Measurements from ENCODE around the gene WNT3A.

Gene WNT3A

DNA sequence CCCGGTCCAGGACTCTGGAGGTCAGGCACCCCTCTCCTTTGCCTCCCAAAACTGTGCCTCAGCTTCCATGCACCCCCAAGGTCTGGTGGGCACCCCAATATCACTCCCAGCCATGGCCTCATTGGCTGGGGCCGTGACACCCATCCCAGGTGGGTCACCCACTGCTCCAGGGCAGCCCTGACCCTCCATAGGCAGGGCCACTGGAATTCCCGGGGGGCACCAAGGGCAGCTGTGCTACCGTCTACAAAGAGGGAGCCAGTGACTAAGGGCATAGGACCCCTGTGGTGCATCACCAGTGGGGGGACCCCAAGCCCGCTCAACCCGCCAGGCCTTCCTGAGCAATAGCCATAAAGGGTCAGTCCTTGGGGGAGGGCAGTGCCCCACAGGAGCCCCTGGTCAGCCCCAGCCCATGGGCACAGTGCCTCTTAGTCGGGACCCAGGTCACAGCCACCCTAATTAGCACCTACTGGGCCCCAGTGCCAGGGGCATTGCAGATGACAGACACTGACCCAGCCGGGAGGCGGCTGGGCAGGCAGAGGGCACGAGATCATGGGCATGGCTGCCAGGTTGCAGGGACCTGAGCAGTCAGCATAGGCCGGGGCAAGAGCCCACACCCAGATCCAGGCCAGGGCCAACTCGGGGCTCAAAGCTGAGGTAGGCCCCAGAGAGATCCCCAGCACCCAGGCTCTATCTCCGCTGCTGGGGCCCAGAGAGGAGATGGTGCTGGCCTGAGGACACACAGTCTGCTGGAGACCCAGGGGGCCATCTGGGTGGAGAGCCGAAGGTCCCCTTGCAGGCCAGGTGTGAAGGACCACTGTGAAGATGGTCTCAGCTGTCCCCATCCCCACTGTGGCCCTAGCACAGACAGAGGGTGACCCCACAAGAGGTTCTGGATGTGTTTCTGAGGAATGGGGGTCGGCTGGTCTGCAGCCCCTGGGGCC is 56.7 kb downstream of the WNT3A start:
- Histone ChIP-seq H3K9me3 (ENCODE audit: control insufficient read depth, low read length) (no peaks in the 10 kb centered on the region), H3K4me1 (ENCODE audit: control insufficient read depth, insufficient read depth, low read length) (peaks cover 4% of the 10 kb centered on the region), H3K4me3 (ENCODE audit: low read length) (no peak overlapping the region), H3K27me3 (replicated peaks; ENCODE audit: control insufficient read depth, insufficient read depth, low read length) (peaks cover 79% of the 10 kb centered on the region), H3K36me3 (ENCODE audit: control insufficient read depth, insufficient read depth, low read length, severe bottlenecking) (no peaks in the 10 kb centered on the region), H3K9ac (ENCODE audit: low read length) (no peak overlapping the region)
- DNase-seq (ENCODE audit: low read depth), result no peak

DNA sequence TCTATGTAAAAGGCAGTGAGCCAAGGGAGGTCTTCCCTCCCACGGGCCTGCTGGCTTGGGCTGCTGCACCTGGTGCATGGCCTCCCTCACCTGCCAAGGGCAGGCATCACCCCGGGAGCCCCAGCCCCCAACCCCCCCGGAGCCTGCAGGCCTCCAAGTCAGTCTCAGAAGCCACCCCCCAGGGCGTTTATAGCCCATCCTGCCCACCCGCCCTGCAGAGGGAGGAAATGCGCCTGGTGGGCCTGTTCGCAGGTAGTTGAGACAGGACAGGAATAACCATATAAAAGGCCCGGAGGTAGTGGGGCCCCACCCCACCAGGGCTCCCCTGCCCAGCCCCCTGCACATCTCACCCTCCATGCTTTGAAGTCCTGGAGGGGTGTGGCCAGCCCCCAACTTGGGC is 57.5 kb downstream of the WNT3A start:
- Histone ChIP-seq H3K9me3 (ENCODE audit: control insufficient read depth, low read length) (no peaks in the 10 kb centered on the region), H3K27me3 (replicated peaks; ENCODE audit: control insufficient read depth, insufficient read depth, low read length) (peaks cover 78% of the 10 kb centered on the region), H3K4me3 (ENCODE audit: low read length) (no peak overlapping the region), H3K4me1 (ENCODE audit: control insufficient read depth, insufficient read depth, low read length) (peaks cover 4% of the 10 kb centered on the region), H3K36me3 (ENCODE audit: control insufficient read depth, insufficient read depth, low read length, severe bottlenecking) (no peaks in the 10 kb centered on the region), H3K9ac (ENCODE audit: low read length) (no peak overlapping the region)
- no peak for DNase-seq (ENCODE audit: low read depth)

GRCh38 chr1:228064741-228065542 is 58.1 kb downstream of the WNT3A start:
- Histone ChIP-seq H3K27me3 (replicated peaks; ENCODE audit: control insufficient read depth, insufficient read depth, low read length) (peaks cover 75% of the 10 kb centered on the region), H3K4me3 (ENCODE audit: low read length) (no peak overlapping the region), H3K4me1 (ENCODE audit: control insufficient read depth, insufficient read depth, low read length) (peaks cover 4% of the 10 kb centered on the region), H3K36me3 (ENCODE audit: control insufficient read depth, insufficient read depth, low read length, severe bottlenecking) (no peaks in the 10 kb centered on the region), H3K9me3 (ENCODE audit: control insufficient read depth, low read length) (no peaks in the 10 kb centered on the region), H3K9ac (ENCODE audit: low read length) (no peak overlapping the region)
- no peak for DNase-seq (ENCODE audit: low read depth)

GRCh38 chr1:228065543-228066347 is 58.9 kb downstream of the WNT3A start:
- Histone ChIP-seq H3K9ac (ENCODE audit: low read length) (no peak overlapping the region), H3K4me1 (ENCODE audit: control insufficient read depth, insufficient read depth, low read length) (peaks cover under 1% of the 10 kb centered on the region), H3K4me3 (ENCODE audit: low read length) (no peak overlapping the region), H3K9me3 (ENCODE audit: control insufficient read depth, low read length) (no peaks in the 10 kb centered on the region), H3K27me3 (replicated peaks; ENCODE audit: control insufficient read depth, insufficient read depth, low read length) (peaks cover 67% of the 10 kb centered on the region), H3K36me3 (ENCODE audit: control insufficient read depth, insufficient read depth, low read length, severe bottlenecking) (no peaks in the 10 kb centered on the region)
- no peak for DNase-seq (ENCODE audit: low read depth)

DNA sequence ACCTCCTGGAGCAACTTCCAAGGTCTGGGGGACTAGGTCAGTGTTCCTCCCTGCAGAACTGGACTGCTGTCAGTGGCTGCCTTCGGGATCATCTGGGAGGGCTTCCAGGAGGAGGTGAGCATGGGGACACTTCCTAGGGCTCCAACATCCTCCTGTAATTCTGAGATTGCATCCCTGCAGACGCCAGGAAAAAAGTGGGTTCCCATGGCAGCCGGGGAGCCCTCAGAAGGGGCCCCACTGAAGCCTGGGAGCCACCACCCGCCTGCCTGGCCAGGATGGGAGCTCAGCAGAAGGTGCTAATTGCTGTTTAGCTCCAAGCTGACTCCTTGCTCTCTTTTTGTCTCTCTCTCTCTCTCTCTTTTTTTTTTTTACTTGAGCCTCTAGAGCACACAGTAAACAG is 59.6 kb downstream of the WNT3A start:
- Histone ChIP-seq H3K9ac (ENCODE audit: low read length) (no peak overlapping the region), H3K4me3 (ENCODE audit: low read length) (no peak overlapping the region), H3K36me3 (ENCODE audit: control insufficient read depth, insufficient read depth, low read length, severe bottlenecking) (no peaks in the 10 kb centered on the region), H3K27me3 (replicated peaks; ENCODE audit: control insufficient read depth, insufficient read depth, low read length) (peaks cover 64% of the 10 kb centered on the region), H3K4me1 (ENCODE audit: control insufficient read depth, insufficient read depth, low read length) (no peaks in the 10 kb centered on the region), H3K9me3 (ENCODE audit: control insufficient read depth, low read length) (no peaks in the 10 kb centered on the region)
- no peak for DNase-seq (ENCODE audit: low read depth)

DNA sequence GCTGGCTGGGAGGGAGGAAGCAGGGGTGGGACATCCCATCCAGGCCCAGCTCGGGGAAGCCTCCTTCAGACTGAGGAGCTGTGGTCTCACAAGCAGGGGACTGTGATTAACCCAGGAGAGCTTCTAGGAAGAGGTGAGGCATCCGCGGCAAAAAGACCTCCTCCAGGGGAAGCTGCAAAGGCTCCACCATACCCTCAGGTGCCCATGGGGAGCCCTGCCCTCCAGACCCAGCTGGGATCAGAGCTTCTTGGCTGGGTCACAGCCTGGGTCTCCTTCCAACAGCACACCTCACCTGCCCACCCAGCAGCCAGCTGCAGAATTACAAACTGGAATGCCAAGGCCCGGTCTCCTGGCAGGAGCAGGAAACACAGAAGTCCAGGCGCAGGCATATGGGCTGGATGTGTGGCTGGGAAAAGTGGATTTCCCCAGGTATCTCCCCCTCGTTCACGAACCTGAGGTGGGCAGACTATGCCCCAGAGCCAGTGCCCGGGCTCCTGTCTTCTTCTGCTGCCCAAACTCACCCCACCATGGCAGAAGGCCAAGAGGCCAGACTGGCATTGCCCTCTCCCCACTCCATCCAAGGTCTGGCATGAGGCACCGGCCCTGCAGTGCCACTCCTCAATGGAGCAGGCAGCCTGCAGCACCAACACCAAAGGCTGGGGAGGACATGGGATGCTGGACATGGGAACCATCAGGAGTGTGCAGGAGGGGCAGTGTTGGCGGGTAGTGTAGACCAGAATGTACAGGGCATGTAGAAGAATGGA is 60.3 kb downstream of the WNT3A start:
- H3K9ac ChIP-seq (ENCODE audit: low read length), result no peak overlapping the region
- no peaks in the 10 kb centered on the region for H3K9me3 ChIP-seq (ENCODE audit: control insufficient read depth, low read length)
- DNase-seq (ENCODE audit: low read depth), result no peak
- no peaks in the 10 kb centered on the region for H3K36me3 ChIP-seq (ENCODE audit: control insufficient read depth, insufficient read depth, low read length, severe bottlenecking)
- H3K4me3 ChIP-seq (ENCODE audit: low read length), result no peak overlapping the region
- H3K4me1 ChIP-seq (ENCODE audit: control insufficient read depth, insufficient read depth, low read length), result no peaks in the 10 kb centered on the region
- peaks cover 58% of the 10 kb centered on the region for H3K27me3 ChIP-seq (replicated peaks; ENCODE audit: control insufficient read depth, insufficient read depth, low read length)

DNA sequence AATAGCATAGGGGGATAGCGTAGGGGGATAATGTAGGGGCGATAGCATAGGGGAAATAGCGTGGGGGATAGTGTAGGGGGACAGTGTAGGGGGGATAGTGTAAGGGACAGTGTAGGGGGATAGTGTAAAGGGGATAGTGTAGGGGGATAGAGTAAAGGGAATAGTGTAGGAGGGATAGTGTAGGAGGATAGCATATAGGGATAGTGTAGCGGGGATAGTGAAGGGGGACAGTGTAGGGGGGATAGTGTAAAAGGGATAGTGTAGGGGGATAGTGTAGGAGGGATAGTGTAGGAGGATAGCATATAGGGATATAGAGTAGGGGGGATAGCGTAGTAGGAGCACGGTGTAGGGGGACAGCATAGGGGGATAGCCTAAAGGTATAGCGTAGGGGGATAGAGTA is 61.6 kb downstream of the WNT3A start:
- DNase-seq (ENCODE audit: low read depth), result no peak
- no peaks in the 10 kb centered on the region for H3K4me1 ChIP-seq (ENCODE audit: control insufficient read depth, insufficient read depth, low read length)
- H3K9me3 ChIP-seq (ENCODE audit: control insufficient read depth, low read length), result no peaks in the 10 kb centered on the region
- no peak overlapping the region for H3K4me3 ChIP-seq (ENCODE audit: low read length)
- no peaks in the 10 kb centered on the region for H3K36me3 ChIP-seq (ENCODE audit: control insufficient read depth, insufficient read depth, low read length, severe bottlenecking)
- H3K27me3 ChIP-seq (replicated peaks; ENCODE audit: control insufficient read depth, insufficient read depth, low read length), result peaks cover 55% of the 10 kb centered on the region
- H3K9ac ChIP-seq (ENCODE audit: low read length), result no peak overlapping the region

- Histone ChIP-seq H3K9me3 (ENCODE audit: control insufficient read depth, low read length) (no peaks in the 10 kb centered on the region), H3K4me3 (ENCODE audit: low read length) (no peak overlapping the region), H3K27me3 (replicated peaks; ENCODE audit: control insufficient read depth, insufficient read depth, low read length) (peaks cover 43% of the 10 kb centered on the region), H3K4me1 (ENCODE audit: control insufficient read depth, insufficient read depth, low read length) (no peaks in the 10 kb centered on the region), H3K9ac (ENCODE audit: low read length) (no peak overlapping the region), H3K36me3 (ENCODE audit: control insufficient read depth, insufficient read depth, low read length, severe bottlenecking) (no peaks in the 10 kb centered on the region)
- DNase-seq (ENCODE audit: low read depth), result no peak
Measured at GRCh38 chr1:228070173-228070572, 63.4 kb downstream of the WNT3A start.

DNA sequence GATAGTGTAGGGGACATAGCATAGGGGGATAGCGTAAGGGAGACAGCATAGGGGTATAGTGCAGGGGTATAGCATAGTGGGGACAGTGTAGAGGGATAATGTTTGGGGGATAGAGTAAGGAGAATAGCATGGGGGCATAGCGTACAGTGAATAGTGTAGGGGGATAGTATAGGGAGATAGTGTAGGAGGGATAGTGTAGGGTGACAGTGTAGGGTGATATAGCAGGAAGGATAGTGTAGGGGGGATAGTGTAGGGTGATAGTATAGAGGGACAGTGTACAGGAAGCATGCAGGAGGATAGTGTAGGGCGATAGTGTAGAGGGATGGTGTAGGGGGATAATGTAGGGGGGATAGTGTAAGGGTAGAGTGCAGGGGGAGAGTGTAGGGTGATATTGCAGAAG is 64.1 kb downstream of the WNT3A start:
- H3K9ac ChIP-seq (ENCODE audit: low read length), result no peak overlapping the region

DNA sequence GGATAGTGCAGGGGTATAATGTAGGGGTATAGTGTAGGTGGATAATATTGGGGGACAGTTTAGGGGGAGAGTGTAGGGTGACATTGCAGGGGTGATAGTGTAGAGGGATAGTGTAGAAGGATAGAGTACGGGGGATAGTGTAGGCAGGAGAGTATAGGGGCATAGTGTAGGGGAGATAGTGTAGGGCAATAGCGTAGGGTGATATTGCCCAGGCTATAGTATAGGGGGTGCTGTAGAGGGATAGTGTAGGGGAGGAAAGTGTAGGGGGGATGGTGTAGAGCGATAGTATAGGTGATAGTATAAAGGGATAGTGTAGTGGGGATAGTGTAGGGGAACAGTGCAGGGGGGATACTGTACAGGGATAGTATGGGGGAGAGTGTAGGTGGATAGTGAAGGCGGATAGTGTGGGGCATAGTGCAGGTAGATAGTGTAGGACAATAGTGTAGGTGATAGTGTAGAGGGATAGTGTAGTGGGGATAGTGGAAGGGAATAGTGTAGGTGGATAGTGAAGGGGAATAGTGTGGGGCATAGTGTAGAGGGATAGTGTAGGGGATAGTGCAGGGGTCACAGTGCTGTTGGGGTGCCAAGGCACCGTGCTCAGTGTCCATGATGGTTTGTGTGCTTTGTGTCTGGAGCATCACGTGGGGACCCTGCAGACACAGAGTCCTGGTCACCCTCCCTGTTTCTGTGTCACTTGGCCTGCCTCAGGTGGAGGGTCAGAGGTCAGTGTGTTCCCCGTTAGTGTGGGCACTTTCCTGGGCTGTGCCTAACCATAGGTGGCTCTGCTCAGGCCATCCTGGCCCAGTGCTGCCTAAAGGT is 65.2 kb downstream of the WNT3A start:
- Histone ChIP-seq H3K4me1 (ENCODE audit: control insufficient read depth, insufficient read depth, low read length) (no peaks in the 10 kb centered on the region), H3K9me3 (ENCODE audit: control insufficient read depth, low read length) (no peaks in the 10 kb centered on the region), H3K4me3 (ENCODE audit: low read length) (no peak overlapping the region), H3K36me3 (ENCODE audit: control insufficient read depth, insufficient read depth, low read length, severe bottlenecking) (no peaks in the 10 kb centered on the region), H3K9ac (ENCODE audit: low read length) (no peak overlapping the region), H3K27me3 (replicated peaks; ENCODE audit: control insufficient read depth, insufficient read depth, low read length) (peaks cover 26% of the 10 kb centered on the region)
- no peak for DNase-seq (ENCODE audit: low read depth)

More for the DNA sequence above, 64.1 kb downstream of the WNT3A start:
- no peak for DNase-seq (ENCODE audit: low read depth)
- no peak overlapping the region for H3K4me3 ChIP-seq (ENCODE audit: low read length)
- no peaks in the 10 kb centered on the region for H3K4me1 ChIP-seq (ENCODE audit: control insufficient read depth, insufficient read depth, low read length)
- peaks cover 36% of the 10 kb centered on the region for H3K27me3 ChIP-seq (replicated peaks; ENCODE audit: control insufficient read depth, insufficient read depth, low read length)
- H3K36me3 ChIP-seq (ENCODE audit: control insufficient read depth, insufficient read depth, low read length, severe bottlenecking), result no peaks in the 10 kb centered on the region
- H3K9me3 ChIP-seq (ENCODE audit: control insufficient read depth, low read length), result no peaks in the 10 kb centered on the region
